HG03378 (cell line): Measurements from ENCODE around the gene DGKZ.
"Not testable (repeated sequence)": the region's sequence is repeated elsewhere in the genome, so short reads cannot be mapped to it uniquely, and the experiment has no call there.

Source experiments
- ATAC-seq: cut with Tn5 transposase; IDR thresholded peaks from one replicate; pipeline ENCODE4 v1.9.1; 2021; ENCODE audit warnings: mild to moderate bottlenecking, moderate library complexity; ENCODE audit not compliant: unreplicated experiment

Gene DGKZ

GRCh38 chr11:46379482-46380293, 32.4 kb downstream of the DGKZ start:
- not testable (repeated sequence) for ATAC-seq

DNA sequence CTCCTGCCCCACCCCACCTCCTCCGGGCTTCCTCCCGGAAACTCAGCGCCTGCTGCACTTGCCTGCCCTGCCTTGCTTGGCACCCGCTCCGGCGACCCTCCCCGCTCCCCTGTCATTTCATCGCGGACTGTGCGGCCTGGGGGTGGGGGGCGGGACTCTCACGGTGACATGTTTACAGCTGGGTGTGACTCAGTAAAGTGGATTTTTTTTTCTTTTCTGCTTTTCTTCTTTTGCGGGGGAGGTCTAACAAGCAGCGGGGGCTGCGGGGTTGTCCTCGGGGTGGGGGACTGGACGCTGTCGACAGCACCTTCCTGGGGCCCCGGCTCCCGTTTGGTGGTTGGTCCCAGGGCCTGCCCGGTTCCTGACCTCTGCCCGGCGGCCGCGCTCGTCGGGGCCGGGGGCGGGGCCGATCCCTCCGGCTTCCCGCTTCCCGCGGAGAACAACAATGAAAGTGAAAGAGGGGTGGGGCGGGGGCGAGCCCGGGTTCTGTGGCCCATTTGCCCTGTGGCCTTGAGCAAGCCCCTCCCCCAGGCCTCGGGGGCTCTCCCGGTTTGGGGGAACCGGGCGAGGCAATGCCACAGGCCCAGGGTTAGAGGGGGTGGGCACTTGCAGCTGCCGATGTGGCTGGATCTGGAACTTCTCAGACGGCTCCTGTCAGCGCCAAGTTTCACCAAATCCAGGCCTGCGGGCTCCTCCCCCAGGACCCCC, 33.2 kb downstream of the DGKZ start:
- ATAC-seq = no peak

- ATAC-seq = no peak
Observed at GRCh38 chr11:46381048-46381818, 34.0 kb downstream of the DGKZ start, which contains the start of gene MDK. Gene MDK (plus strand): TSS chr11:46381669. CDS start chr11:46382058, 389 bp downstream.

DNA sequence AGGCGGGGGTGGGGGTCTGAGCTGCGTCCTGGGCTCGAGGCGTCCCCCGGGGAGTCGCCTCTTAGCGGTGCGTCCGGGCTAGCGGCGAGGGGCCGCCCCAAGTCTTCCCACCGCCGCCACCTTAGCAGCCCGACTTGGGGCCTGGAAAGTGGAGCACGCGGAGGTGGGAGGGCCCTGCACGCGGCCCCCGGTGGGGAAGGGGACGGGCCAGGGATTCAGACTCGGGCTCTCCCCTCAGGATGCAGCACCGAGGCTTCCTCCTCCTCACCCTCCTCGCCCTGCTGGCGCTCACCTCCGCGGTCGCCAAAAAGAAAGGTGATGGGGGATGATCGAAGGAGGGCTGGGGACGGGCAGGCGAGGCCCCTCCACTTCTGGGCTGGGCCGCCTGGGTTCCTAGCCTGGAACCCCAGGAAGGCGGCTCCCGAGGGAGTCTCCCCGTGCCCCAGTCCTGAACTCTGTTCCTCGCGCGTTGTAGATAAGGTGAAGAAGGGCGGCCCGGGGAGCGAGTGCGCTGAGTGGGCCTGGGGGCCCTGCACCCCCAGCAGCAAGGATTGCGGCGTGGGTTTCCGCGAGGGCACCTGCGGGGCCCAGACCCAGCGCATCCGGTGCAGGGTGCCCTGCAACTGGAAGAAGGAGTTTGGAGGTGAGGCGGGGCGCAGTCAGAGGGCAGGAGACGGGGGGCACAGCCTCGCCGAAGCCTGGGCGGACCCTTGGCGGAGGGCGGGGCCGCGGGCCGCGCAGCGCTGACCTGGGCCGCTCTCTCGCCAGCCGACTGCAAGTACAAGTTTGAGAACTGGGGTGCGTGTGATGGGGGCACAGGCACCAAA, 34.8 kb downstream of the DGKZ start:
- ATAC-seq = no peak

GRCh38 chr11:46382646-46383403, 35.6 kb downstream of the DGKZ start:
- no peak for ATAC-seq

- ATAC-seq = no peak
Observed at GRCh38 chr11:46383404-46383758, 36.1 kb downstream of the DGKZ start.

- no peak for ATAC-seq
Observed at GRCh38 chr11:46383974-46384701, 36.9 kb downstream of the DGKZ start.

GRCh38 chr11:46385169-46386004, 38.1 kb downstream of the DGKZ start:
- ATAC-seq = no peak

- ATAC-seq = no peak
Observed at GRCh38 chr11:46386005-46386578, 38.8 kb downstream of the DGKZ start.

DNA sequence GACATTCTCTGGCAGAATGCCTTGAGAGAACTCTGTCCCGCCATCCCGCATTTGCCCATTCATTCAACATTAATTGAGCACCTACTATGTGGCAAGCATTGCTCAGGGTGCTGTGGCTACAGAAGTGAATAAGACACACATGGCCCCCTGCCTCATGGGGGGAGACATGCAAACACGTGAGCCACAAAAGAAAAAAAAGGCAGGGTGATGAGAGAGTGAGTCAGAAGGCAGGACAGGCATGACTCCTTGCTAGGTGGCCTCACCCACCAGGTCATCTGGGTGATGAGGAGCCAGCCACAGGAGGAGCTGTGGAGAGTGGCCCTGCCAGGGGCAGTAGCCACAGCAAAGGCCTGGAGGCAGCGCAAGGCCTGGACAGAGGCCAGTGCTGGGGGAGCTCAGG, 39.4 kb downstream of the DGKZ start:
- no peak for ATAC-seq

DNA sequence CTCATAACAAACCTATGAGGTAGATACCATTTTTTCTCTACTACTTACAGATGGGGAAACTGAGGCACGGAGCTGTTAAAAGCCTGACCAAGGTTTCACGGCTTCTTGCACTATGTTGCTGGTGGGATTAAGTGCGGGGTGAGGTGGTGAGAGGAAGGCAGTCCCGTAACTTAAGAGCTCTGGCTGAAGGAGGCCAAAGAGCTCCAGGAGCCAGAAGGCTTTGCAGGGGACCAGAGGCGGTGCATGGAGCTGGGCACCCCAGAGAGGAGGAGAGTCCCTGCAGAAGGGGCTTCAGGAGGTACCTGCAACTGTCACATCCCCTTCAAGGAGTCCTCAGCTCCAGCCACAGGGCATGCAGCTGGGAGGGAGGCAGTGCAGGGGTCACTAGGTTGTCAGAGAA, 40.2 kb downstream of the DGKZ start:
- ATAC-seq = no peak

- no peak for ATAC-seq
Observed at GRCh38 chr11:46387919-46388618, 40.8 kb downstream of the DGKZ start.

GRCh38 chr11:46388619-46389449, 41.6 kb downstream of the DGKZ start:
- no peak for ATAC-seq

DNA sequence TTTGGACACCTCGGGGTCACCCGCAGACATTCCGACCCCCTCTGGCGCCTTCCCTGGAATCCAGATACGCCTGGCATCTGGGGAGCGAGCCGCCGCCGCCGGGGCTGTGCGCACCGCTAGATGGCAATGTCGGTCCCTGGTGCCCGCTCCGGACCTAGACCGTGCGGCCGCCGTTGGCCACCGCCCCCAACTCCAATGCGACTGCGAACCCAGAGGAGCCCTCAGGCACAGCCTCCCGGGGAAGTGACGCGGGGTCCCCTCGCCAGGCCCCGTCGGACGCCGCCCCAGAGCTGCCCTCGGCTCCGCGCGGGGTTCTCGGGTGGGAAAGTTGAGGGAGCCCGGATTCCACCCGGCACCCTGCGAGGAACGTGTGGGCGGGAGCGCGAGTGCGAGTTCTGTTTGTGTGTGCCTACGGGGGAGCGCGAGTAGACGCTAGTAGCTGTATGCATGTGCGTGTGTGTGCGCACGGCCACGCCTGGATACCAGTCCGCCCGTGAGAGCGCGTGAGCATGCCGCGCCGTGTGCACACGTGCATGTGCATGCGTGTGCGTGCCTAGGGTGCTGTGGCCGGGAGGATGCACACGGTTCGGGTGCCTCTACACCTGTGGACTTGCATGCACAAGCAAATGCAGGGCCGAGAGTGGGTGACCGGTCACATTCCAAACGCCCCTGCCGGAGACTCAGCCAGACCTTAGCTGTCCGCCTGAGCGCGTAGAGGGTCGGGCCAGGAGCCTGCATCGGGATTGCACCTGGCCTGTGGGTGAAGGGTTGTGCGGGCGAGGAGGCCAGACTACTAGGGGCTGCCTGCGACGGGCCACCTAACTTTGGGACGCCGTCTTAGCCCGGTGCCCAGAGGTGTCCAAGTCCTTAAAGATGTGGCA, 42.4 kb downstream of the DGKZ start:
- ATAC-seq = peak; percentile 42

GRCh38 chr11:46390331-46391171, 43.3 kb downstream of the DGKZ start:
- ATAC-seq = no peak
